Activated CD8-positive, alpha-beta memory T cell treated with anti-CD3 and anti-CD28 coated beads for 36 hours (primary cell): ENCODE data around the gene VCL. TPM values are rescaled to one million over a fixed set of nuclear protein-coding genes. Genes with fewer than 3 reads are reported as not detected.
"Not testable (repeated sequence)": the region's sequence is repeated elsewhere in the genome, so short reads cannot be mapped to it uniquely, and the experiment has no call there.

ENCODE experiments used
- CTCF ChIA-PET: fragments of 350-600 bp; sonication (Branson Sonifier 250); formaldehyde crosslinking; loops from one replicate; lab custom pipeline; 2021; ENCODE audit warnings: antibody characterized with exemption; lab: Charles Lee
- POLR2A ChIA-PET: fragments of 350-600 bp; sonication (Branson Sonifier 250); formaldehyde crosslinking; loops from one replicate; lab custom pipeline; 2021; ENCODE audit warnings: antibody characterized with exemption; lab: Charles Lee
- total RNA-seq, 2 experiments: library from RNA; stranded (reverse); gene quantifications; one replicate each; pipeline ENCODE4 v1.2.3, GENCODE V29; 2021

Gene VCL
- total RNA-seq, 2 experiments from 2014 or later = 25.4 to 25.9 TPM

- CTCF ChIA-PET = no interaction called here
- POLR2A ChIA-PET = no interaction called here
Measured at GRCh38 chr10:74111799-74112198, 113.9 kb downstream of the VCL start.

- ChIA-PET POLR2A (interaction anchor here (0.6 kb wide), 1 partner anchor 516 kb away, joined by 3 read pairs; no protein-coding TSS in a partner anchor), CTCF (no interaction called here)
Measured at GRCh38 chr10:74113546-74113945, 115.6 kb downstream of the VCL start.

GRCh38 chr10:74114041-74114448 lies 116.1 kb downstream of the VCL start:
- ChIA-PET CTCF (interaction anchor here (1.5 kb wide), 1 partner anchor 12 kb away, joined by 4 read pairs; no protein-coding TSS in a partner anchor), POLR2A (no interaction called here)

GRCh38 chr10:74117738-74118137 lies 119.8 kb downstream of the VCL start:
- POLR2A ChIA-PET = no interaction called here
- CTCF ChIA-PET = interaction anchor here (1.4 kb wide), 1 partner anchor 22 kb away, joined by 3 read pairs; no protein-coding TSS in a partner anchor

GRCh38 chr10:74118804-74119203 lies 120.9 kb downstream of the VCL start:
- CTCF ChIA-PET = no interaction called here
- POLR2A ChIA-PET = no interaction called here

GRCh38 chr10:74120911-74121310 lies 123.0 kb downstream of the VCL start:
- POLR2A ChIA-PET = no interaction called here

GRCh38 chr10:74121368-74121767 lies 123.5 kb downstream of the VCL start:
- ChIA-PET CTCF (interaction anchor here (0.6 kb wide), 1 partner anchor 23 kb away, joined by 4 read pairs; no protein-coding TSS in a partner anchor), POLR2A (no interaction called here)

More at GRCh38 chr10:74120911-74121310, 123.0 kb downstream of the VCL start:
- CTCF ChIA-PET = no interaction called here

GRCh38 chr10:74122060-74122459 lies 124.1 kb downstream of the VCL start:
- ChIA-PET POLR2A (no interaction called here), CTCF (interaction anchor here (0.6 kb wide), 1 partner anchor 23 kb away, joined by 4 read pairs; no protein-coding TSS in a partner anchor)

GRCh38 chr10:74123081-74123480 lies 125.2 kb downstream of the VCL start:
- ChIA-PET POLR2A (interaction anchor here (0.6 kb wide), 1 partner anchor 91 kb away, joined by 8 read pairs; no protein-coding TSS in a partner anchor), CTCF (interaction anchor here (0.7 kb wide), 1 partner anchor 367 kb away, joined by 3 read pairs; no protein-coding TSS in a partner anchor)

- POLR2A ChIA-PET = no interaction called here
- CTCF ChIA-PET = interaction anchor here (0.6 kb wide), 1 partner anchor 48 kb away, joined by 3 read pairs; no protein-coding TSS in a partner anchor
Measured at GRCh38 chr10:74133923-74134820, 136.3 kb downstream of the VCL start.

GRCh38 chr10:74135452-74135851 lies 137.5 kb downstream of the VCL start:
- CTCF ChIA-PET = no interaction called here
- POLR2A ChIA-PET = no interaction called here

- POLR2A ChIA-PET = no interaction called here
Measured at GRCh38 chr10:74137992-74138391, 140.1 kb downstream of the VCL start.

GRCh38 chr10:74138596-74138995 lies 140.7 kb downstream of the VCL start:
- ChIA-PET POLR2A (interaction anchor here (0.6 kb wide), 1 partner anchor 1095 kb away, joined by 5 read pairs; no protein-coding TSS in a partner anchor), CTCF (interaction anchor here (0.6 kb wide), 2 partner anchors 11 to 1005 kb away, joined by 3 to 4 read pairs; no protein-coding TSS in a partner anchor)

More at GRCh38 chr10:74137992-74138391, 140.1 kb downstream of the VCL start:
- CTCF ChIA-PET = no interaction called here

GRCh38 chr10:74139981-74140380 lies 142.1 kb downstream of the VCL start:
- POLR2A ChIA-PET = no interaction called here
- CTCF ChIA-PET = interaction anchor here (0.8 kb wide), 1 partner anchor 22 kb away, joined by 3 read pairs; no protein-coding TSS in a partner anchor

- CTCF ChIA-PET = interaction anchor here (0.8 kb wide), 1 partner anchor 23 kb away, joined by 3 read pairs; no protein-coding TSS in a partner anchor
- POLR2A ChIA-PET = no interaction called here
Measured at GRCh38 chr10:74140553-74140952, 142.6 kb downstream of the VCL start.

GRCh38 chr10:74145133-74145532 lies 147.2 kb downstream of the VCL start:
- CTCF ChIA-PET = interaction anchor here (0.7 to 1.0 kb wide), 2 partner anchors 23 to 62 kb away, joined by 3 to 4 read pairs; no protein-coding TSS in a partner anchor
- POLR2A ChIA-PET = interaction anchor here (0.6 kb wide), 1 partner anchor 12 kb away, joined by 4 read pairs; no protein-coding TSS in a partner anchor

- POLR2A ChIA-PET, CTCF ChIA-PET: not testable (repeated sequence)
Measured at GRCh38 chr10:74146980-74147379, 149.1 kb downstream of the VCL start.

GRCh38 chr10:74150204-74150989 lies 152.5 kb downstream of the VCL start, which contains the start of gene AP3M1:
AP3M1 (minus strand) TSS chr10:74150828; CDS start chr10:74138379, 12,449 bp downstream.
- ChIA-PET POLR2A (interaction anchor here (0.6 to 1.9 kb wide), 4 partner anchors 26 to 1082 kb away, joined by 3 to 7 read pairs (median 4); no protein-coding TSS in a partner anchor), CTCF (interaction anchor here (0.8 kb wide), 1 partner anchor 159 kb away, joined by 3 read pairs; no protein-coding TSS in a partner anchor)
